Right hindlimb (tissue), 1 donor: Measurements from ENCODE around the gene ZNF775.

Experiments
- DNase-seq: peaks from one replicate; pipeline ENCODE4 v3.0.0-alpha.2; 2018

ZNF775 gene

GRCh38 chr7:150415161-150416153 lies 36.3 kb downstream of the ZNF775 start:
- peak; percentile 7 for DNase-seq

GRCh38 chr7:150417239-150417638 lies 38.1 kb downstream of the ZNF775 start:
- DNase-seq, result peak; percentile 8

DNA sequence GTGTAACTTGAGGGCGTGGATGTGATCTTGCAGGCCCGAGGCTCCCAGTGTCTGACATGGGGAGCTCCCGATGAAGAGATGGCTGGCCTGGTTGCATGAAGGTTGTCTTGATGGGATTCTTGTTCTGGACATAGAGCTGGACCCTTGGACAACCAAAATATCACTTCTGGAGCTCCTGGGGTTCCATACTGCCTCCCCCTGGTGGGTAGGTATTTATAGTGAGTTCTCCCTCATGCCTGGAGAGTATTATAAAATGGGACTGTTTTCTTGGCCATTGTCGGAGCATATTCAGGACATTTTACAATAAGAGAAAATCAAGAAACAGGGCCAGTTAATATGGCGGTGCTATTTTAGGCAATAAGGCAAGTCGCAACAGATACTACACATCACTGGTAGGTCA lies 38.7 kb downstream of the ZNF775 start:
- DNase-seq, result no peak

DNA sequence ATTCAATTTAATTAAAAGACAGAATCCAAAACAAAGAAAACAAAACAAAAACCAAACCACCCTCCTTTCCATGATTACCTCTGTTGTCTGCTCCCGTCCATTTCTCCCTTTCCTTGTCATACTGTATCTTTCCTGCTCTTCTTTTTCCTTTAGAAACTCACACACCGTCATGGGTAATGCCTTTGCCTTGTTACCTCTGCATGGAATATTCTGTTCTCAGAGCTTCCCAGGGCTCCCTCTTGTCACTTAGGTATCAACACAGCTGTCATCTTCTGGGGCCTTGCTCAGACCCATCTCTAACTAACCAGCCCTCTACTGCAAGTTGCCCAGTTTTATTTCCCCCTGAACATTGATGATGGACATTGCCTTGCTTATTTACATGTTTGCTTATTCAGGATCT lies 41.1 kb downstream of the ZNF775 start:
- no peak for DNase-seq

DNA sequence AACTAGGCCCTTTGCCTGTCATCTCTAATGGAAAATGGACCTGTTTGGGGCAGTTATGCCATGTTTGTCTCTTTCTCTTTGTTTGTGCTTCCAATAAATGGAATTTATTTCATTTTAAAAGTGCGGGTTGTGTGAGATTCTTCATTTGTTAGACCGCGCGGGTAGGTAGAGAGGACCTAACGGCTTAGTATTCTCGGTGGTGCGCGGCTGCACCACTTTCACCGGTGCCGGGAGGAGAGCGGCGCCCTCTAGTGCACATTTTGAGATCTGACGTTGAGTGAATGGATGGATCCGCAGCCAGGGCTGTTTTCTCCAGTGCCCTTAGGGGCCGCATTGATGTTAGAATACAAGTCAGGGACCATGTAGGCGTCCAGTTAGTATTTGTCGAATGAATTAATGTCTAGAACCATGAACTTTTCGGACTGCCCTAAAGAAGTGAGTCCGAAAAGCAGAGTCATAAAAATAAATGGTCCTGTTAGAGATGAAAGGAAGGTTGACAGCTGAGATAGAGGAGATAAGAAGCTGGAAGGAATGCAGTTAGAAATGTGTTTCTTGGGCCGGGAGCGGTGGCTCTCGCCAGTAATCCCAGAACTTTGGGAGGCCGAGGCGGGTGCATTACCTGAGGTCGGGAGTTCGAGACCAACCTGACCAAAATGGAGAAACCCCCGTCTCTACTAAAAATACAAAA lies 42.0 kb downstream of the ZNF775 start:
- peak; percentile 85 for DNase-seq

- no peak for DNase-seq
Observed at GRCh38 chr7:150421831-150422230, 42.7 kb downstream of the ZNF775 start.

DNA sequence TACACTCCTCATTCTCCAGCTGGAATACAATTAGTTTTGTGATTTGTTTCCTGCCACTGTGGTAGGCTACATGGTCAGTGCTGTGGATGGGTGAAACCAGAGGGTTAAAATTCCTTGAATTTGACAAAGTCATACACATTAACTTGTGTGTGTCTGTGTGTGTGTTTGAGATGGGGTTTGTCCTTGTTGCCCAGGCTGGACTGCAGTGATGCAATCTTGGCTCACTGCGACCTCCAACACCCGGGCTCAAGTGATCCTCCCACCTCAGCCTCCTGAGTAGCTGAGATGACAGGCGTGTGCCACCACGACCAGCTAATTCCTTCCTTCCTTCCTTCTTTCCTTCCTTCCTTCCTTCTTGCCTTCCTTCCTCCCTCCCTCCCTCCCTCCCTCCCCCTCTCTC lies 46.5 kb downstream of the ZNF775 start:
- DNase-seq, result no peak

- DNase-seq, result peak; percentile 54
Observed at GRCh38 chr7:150428671-150429451, 49.7 kb downstream of the ZNF775 start.

GRCh38 chr7:150429699-150430098 lies 50.6 kb downstream of the ZNF775 start:
- DNase-seq, result no peak

DNA sequence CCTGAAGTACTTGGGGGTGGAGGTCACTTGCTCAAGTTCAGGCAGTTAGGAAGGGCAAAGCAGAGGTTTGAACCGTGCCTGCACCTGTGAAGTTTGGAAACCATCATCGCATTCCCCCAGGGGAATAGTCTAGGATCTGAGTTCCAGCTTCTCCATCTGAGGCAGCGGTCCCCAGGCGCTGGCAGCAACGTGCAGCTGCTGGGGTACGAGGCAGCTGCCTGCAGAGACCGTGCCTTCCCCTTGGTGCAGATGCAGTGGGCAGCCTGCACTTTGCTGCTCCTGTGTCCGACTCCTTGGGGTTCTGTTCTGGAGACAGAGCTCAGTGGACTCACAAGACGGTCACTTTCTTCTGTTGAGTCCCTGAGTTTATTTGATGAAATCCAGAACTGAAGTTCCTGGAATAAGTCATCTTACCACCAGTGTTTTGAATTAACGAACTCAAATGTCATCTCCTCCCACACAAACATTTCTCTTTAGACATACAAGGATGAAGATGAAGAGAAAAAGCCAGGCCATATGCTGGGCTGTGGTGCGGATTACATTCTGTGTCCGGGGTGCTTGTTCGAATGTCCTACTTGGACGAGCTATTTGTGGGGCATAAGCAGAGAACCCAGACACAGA lies 51.4 kb downstream of the ZNF775 start:
- DNase-seq, result no peak

- no peak for DNase-seq
Observed at GRCh38 chr7:150431839-150432658, 52.9 kb downstream of the ZNF775 start.

DNA sequence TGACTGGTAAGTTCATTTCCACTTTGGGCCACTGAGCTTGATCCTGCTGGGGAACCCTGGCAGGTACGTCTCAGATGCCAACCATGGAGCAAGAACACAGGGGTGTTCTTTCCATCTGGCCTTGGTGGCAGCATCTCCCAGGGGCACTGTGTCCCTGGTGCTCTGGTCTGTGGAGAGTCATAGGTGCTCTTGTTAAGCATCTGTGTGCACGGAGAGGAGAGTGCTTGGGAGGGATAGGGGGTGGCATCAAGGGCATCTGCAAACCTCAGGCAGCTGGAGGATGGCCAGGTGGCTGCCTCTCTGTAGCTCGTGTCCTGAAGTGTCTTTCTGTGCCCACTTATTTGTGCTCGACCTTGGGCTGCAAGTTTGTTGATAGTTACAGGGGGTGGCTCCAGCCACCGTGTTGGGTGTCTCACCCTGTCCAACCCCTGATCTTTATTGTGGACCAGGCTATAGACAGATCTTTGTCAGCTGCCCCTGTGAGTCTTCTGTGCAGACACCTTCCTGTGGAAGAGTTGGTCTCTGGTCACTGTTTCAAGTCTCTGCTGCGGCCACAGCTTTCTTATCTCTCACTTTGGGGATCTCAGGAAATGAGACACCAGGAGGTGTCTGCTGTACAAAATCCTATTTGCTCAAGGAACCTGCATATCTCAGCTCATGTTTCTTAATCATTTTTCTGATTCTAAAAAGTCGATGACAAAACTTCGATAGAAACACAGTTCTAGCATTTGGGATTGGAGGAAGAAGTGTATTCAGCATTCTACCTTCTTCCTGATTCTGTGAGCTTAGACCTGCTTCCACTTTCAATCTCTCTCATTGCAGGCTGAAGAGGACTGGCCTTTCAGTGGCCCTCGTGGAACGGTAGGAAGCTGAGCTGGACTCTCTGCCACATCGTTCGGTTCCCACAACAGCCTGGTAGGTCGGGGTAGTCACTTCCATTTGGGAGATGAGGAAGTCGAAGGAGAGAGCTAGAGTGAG lies 54.1 kb downstream of the ZNF775 start:
- no peak for DNase-seq

DNA sequence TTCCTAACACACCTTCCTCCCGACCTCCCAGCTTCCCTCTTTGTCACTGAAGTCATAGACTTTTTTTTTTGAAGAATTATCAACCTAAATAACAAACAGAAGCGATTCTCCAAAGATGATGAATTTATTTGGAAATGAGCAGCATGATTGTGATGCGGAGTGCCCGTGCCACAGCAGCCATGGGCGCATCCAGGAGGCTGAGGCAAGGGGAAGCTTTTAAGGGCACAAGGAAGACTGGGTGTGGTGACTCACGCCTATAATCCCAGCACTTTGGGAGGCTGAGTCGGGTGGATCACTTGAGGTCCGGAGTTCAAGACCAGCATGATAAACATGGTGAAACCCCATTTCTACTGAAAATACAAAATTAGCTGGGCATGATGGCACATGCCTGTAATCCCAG lies 55.1 kb downstream of the ZNF775 start:
- no peak for DNase-seq

DNA sequence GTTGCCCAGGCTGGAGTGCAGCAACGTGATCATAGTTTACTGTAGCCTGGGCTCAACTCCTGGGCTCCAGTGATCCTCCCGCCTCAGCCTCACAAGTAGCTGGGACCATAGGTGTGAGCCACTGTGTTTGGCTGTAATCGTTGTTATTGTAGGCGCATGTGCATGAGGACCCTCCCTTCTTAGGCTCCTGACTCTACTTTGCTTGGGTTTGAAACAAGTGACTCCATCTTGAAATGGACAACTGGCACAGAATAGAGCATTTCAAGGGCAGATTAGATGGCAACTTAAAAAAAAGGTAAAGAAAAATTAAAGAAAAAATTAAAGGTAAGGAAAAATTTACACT lies 55.9 kb downstream of the ZNF775 start:
- no peak for DNase-seq

DNA sequence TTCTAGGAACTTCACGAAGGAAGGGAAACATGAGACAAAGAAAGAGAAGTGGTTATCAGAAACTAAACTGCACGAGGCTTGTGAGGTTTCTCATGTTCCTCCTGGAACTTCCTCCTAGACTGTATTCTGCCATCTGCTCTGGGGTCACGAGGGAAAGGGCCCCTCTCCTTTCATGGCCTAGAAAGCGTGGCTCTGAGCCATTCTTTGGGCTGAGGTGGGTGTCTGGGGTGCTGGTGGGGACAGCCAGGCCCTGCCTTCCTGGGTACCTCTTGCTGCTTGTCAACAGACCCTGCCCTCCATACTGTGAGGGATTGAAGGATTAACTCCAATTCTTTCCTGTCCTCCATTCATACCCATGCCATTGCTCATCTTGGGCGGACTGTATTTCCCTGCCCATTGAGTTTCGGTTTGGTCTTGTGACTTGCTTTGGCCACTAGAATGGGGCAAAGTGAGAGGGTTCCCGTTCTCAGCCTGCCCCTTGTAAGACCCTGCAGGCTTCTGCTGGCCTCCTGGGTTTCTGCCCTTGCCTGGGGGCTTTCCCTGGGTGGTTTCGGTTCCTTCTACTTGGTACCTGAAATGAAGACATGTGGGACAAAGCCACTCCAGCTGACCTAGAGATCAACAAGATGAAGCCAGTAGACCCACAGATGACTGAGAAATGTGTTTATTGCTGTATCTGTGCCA lies 56.4 kb downstream of the ZNF775 start:
- no peak for DNase-seq

- no peak for DNase-seq
Observed at GRCh38 chr7:150439967-150440366, 60.8 kb downstream of the ZNF775 start.

- DNase-seq, result no peak
Observed at GRCh38 chr7:150441524-150441923, 62.4 kb downstream of the ZNF775 start.

DNA sequence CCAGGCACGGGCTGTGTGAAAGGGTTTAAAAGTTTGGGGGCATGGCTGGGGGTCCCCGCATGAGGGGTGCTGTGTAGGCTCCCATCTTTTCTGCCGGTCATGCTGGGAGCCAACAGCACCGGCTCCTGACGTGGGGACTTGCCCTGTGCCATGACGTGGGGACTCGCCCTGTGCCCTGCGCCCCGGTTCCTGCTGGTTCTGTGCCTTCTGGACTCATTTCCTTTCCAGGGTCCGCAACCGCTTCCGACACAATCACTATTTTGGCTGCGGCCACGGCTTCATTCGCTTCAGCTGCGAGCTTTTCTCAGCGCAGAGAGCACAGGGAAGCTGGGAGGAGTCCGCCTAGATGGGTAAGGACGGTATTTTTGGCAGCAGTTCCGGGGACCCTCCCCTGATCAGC lies 63.7 kb downstream of the ZNF775 start:
- no peak for DNase-seq

GRCh38 chr7:150443793-150444540 lies 64.8 kb downstream of the ZNF775 start:
- DNase-seq, result no peak
